HL-60/S4 (cell line): ENCODE data around the gene PHLPP1.

ENCODE experiments used
- in situ Hi-C: fragments of 300-500 bp; cut with MboI; formaldehyde crosslinking; loops from 2 replicates; pipeline ENCODE4 v1.14.3; 2022; ENCODE audit warnings: low sequenced_read_pairs

Gene PHLPP1

DNA sequence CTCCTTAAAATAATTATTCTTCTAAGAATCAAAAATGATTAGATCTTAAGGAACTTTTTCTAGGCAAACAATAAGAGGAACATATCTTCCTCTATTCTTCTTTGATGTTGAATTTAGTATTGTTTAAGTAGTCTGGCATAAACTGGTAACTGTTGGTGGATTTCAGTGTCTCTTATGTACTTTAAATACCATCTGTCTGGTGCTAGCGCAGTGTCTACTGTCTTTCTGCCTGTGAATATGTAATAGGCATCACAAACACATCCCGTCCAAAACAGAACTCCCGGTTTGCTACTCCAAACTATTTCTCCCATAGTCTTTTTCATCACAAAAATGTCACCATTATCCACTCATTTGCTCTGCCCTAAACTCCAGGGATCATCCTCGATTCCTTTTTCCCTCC lies 281.7 kb downstream of the PHLPP1 start:
- in situ Hi-C loops, result loop anchor here (25.0 kb wide), 2 partner anchors 360 to 560 kb away; no protein-coding TSS in a partner anchor

DNA sequence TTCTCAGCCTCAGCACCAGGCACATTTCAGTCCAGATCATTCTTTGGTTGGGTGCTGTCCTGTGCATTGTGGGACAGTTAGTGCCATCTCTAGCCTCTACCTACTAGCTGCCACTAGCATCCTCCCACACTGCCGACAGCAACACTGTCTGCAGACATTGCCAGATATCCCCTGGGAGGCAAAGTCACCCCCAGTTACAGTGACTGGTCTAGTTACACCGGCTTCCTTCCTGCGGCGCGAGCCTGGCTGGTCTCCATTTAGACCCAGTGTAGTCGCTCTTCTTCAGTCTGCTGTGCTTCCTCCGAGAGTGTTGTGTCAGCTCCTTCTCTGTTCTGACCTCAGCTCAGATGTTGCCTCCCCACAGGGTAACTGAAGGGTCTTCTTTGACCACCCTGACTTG lies 283.1 kb downstream of the PHLPP1 start:
- in situ Hi-C loops, result loop anchor here (25.0 kb wide), 2 partner anchors 361 to 561 kb away; no protein-coding TSS in a partner anchor

DNA sequence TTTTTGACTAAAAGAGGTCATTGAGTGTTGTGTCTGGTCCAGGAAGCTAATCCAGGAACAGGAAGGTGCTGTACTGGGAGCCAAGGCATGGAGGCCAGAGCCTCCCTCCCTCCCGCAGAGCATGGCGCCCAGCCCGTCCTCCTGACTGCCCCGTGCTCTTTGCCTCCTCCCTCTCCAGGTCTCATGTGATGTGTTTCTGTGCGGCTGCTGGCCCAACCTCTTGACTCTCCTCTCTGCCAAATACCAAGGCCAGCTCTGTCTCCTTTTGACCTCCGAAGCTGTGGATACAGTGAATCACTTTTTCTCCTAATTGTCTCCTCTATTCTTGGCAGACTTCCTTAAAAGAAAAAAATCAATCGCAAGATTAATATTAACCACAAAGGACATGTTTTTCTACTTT lies 284.1 kb downstream of the PHLPP1 start:
- in situ Hi-C loops, result loop anchor here (25.0 kb wide), 2 partner anchors 362 to 562 kb away; no protein-coding TSS in a partner anchor

DNA sequence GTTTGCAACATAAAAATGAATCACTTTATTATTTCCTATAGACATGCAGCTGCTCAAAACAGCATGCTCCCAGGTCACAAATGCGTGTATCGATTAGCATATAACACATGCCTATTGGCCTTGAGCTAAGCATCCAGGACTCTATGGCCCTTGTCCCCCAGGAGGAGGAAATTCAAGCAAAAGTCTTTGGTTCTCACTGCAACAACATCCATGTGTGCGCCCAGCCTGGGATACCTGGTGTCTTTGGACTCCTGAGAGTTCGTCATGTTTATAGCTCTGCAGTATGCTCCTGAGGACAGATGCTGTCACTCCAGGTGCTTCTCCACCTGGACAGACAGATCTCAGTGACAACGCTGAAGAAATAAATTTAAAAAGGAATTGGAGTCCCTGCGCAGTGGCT lies 284.6 kb downstream of the PHLPP1 start:
- in situ Hi-C loops, result loop anchor here (25.0 kb wide), 3 partner anchors 363 to 862 kb away; no protein-coding TSS in a partner anchor

DNA sequence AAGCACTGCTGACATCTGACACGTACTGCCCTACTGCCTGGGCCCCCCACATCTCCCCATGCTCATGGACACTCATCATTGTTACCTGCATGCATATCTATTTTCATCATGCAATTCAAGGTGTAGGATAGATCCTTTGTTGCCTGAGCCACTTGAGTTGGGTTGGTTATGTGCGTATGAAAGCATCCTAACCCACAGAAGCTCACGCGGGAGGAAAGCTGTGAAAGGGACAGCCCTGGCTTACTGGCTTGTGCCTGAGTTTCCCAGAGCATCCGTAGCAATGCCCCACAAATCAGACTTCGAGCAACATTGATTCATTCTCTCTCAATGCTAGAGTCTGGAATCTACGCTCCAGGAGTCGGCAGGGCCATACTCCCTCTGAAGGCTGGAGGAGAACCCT lies 285.5 kb downstream of the PHLPP1 start:
- in situ Hi-C loops, result loop anchor here (25.0 kb wide), 1 partner anchor 861 kb away; no protein-coding TSS in a partner anchor

DNA sequence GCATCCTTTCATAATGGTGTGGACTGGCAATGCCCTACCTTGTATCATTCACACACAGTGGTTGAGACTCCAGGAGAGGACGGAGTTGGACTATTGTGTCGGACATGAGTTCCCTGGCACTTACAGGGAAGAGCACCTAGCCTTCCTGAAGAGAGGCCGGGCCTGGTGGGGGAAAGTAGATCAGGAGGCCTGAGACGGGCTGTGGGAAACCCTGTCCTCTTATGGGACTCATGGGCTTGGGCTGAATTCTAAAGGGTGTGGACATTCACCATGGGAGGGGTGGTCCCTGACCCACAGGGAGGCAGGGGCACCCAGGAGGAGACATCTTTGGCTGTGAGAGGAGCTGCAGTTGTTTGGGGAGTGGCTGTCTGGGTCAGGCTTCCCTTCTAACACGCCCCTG lies 286.5 kb downstream of the PHLPP1 start:
- in situ Hi-C loops, result loop anchor here (25.0 kb wide), 1 partner anchor 860 kb away; no protein-coding TSS in a partner anchor

DNA sequence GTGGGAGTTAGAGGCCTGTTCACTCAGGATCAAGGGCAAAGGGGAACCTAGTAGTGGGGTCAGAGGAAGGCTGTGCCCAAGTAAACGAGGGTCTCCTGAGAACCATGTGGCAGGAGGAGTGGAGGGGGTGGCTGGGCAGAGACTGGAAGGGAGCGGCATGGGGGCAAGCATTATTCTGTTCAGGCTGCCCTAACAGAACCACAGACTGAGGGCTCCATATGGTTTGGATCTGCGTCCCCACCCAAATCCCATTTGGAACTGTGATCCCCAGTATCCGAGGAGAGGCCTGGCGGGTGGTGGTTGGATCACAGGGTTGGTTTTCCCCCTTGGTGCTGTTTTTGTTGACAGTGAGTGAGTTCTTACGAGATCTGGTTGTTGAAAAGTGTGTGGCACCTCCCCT lies 287.0 kb downstream of the PHLPP1 start:
- in situ Hi-C loops, result loop anchor here (25.0 kb wide), 1 partner anchor 860 kb away; no protein-coding TSS in a partner anchor

DNA sequence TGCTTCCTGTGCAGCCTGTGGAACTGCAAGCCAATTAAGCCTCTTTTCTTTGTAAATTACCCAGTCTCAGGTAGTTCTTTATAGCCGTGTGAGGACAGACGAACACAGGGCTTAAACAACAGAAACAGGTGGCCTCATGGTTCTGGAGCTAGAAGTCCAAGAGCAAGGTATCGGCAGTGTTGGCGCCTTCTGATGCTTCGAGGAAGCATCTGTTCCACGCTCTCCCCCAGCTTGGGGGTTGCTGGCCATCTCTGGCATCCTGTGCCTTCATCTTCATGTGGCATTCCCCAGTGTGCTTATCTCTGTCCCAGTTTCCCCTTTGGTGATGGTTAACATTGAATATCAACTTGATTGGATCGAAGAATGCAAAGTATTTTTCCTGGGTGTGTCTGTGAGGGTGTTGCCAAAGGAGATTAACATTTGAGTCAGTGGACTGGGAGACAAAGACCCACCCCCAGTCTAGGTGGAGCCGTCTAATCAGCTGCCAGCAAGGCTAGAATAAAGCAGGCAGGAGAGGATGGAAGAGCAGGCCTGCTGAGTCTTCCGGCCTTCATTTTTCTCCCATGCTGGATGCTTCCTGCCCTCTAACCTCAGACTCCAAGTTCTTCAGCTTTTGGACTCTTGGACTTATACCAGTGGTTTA lies 287.6 kb downstream of the PHLPP1 start:
- in situ Hi-C loops, result loop anchor here (25.0 kb wide), 1 partner anchor 859 kb away; no protein-coding TSS in a partner anchor

DNA sequence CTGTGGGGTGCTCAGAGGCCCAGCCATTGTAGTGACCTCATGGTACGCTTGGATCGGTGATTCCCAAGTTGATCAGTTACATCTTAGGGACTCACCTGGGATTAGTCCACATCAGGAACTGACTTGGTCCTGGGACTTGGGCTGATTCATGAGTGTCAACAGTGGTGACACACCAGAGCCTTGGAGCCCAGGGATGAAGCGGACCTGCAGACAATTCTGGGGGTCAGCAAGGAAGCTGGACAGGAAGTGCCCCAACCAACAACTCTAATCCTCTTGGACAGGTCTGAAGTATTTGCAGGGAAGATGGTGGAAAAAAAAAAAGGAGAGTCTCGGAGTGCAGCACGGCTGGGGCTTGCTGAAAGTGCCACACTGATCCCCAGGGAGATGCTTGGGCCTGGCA lies 288.6 kb downstream of the PHLPP1 start:
- in situ Hi-C loops, result loop anchor here (25.0 kb wide), 1 partner anchor 858 kb away; no protein-coding TSS in a partner anchor

DNA sequence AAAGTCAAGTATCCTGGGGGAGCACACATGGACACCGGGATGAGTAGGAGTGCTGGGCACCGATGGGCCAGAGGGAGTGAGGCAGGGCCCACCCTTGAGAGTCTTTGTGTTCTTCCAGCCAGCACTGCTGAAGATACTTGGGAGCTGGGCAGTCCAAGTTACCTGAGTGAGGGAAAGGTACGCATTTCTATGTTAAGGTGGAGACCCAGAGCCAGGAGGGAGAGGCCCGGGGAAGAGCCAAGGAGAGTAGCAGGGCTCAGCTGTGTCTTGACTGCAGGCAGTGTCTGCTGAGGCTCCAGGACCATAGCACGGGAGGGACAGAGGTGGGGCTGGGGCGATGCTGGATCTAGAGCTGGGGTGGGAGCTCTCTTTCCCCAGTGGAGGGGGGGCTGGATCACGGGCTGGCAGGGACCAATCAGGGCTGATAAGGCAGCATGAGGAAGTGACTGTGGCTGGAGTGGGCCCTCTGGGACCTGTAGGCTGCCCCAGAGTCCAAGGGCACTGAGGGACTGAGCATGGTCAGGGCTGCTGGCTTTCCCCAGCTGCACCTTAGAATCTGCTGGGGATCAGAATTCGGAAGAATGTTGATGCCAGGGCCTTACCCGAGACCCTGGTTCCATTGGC lies 289.2 kb downstream of the PHLPP1 start:
- in situ Hi-C loops, result loop anchor here (25.0 kb wide), 1 partner anchor 858 kb away; no protein-coding TSS in a partner anchor

DNA sequence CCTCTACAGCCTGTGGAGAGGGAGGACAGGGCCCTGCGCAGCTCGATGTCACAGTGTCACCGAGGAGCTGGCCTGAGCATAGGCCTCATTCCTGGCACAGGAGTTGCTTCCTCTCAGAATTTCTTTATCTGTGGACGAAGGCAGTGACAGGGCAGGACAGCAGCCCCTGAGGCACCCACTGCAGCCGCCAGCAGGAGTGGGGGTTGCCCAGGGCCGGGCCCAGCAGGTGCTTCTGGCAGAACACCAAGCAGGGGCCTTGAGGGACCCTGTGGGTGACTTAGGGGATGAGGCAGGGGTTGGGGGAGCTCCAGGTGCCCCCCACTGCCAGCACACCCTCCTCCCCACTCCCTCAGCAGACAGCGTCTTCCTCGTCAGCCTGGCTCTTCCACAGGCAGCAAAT lies 290.0 kb downstream of the PHLPP1 start:
- in situ Hi-C loops, result loop anchor here (25.0 kb wide), 1 partner anchor 857 kb away; no protein-coding TSS in a partner anchor

DNA sequence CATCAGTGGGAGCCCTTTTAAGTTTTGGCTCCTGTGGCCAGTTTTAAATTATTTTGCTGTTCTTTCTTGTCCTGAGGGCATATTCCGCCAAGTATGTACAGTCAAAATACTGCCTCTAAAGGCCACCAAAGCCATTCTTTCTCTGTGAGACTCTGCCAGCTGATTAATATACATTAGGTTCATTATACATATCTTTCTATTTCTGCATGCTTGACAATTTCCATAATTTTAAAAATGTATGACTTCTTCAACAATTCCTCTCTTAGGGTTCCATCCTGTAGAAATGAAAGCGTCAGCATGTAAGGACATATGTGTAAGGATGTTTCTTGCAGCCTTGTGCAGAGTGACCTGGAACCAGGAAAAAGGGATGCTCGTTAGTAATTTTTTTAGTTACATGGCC lies 291.9 kb downstream of the PHLPP1 start:
- in situ Hi-C loops, result loop anchor here (25.0 kb wide), 1 partner anchor 855 kb away; no protein-coding TSS in a partner anchor

DNA sequence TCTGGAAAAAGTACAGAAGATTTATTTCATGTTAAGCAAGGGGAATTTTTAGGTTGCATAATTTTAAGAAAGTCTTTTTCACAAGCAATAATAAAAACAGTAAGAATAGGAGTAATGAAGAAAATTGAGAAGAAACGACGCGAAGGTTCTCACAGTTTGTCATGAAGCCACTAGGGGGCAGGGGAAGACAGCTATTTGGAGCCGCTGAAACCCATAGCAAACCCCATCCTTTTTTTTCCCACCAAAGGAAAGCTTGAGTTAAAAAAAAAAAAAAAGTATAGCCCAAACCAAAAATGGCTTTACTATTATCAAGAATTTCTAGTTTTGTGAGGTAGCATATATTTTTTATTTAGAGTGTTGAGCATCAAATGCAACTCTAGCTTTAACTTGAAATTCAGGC lies 300.9 kb downstream of the PHLPP1 start:
- in situ Hi-C loops, result loop anchor here (5.0 to 25.0 kb wide), 3 partner anchors 316 to 846 kb away; no protein-coding TSS in a partner anchor

DNA sequence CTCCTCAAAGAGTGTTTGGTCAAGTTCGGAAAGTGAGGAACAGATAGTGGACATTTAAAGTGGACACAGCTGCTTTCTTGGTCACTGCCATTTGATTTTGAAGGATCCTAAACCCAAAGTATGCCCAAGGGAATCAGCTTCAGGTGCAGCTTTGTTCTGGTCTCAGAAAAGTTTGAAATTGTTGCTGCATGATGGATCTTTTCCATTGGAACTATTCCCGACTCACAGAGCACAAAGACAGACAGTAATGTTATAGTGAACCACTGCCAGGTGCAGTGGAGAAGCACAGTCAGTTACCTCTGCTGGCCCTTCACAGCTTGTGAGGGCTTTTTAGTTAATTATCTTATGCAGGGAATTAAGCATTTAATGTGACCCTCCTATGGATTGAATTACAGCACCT lies 301.7 kb downstream of the PHLPP1 start:
- in situ Hi-C loops, result loop anchor here (5.0 to 25.0 kb wide), 3 partner anchors 315 to 845 kb away; no protein-coding TSS in a partner anchor

DNA sequence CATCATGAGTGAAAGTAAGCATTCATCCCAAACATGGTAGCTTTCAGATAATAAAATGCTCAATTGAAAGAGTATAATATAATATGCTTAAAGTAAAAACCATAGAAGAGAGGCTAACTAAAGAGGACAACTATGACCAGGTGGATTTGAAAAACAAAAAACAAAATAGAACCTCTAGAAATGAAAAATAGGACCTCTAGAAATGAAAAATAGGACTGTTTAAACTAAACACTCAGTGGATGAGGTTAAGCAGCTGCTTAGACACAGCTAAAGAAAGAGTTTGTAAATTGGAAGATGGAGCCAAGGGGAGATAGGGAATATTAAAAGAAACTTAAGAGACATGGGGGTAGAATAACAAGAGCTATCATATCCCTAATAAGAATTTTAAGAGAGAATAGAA lies 302.6 kb downstream of the PHLPP1 start:
- in situ Hi-C loops, result loop anchor here (5.0 to 25.0 kb wide), 3 partner anchors 314 to 844 kb away; no protein-coding TSS in a partner anchor

DNA sequence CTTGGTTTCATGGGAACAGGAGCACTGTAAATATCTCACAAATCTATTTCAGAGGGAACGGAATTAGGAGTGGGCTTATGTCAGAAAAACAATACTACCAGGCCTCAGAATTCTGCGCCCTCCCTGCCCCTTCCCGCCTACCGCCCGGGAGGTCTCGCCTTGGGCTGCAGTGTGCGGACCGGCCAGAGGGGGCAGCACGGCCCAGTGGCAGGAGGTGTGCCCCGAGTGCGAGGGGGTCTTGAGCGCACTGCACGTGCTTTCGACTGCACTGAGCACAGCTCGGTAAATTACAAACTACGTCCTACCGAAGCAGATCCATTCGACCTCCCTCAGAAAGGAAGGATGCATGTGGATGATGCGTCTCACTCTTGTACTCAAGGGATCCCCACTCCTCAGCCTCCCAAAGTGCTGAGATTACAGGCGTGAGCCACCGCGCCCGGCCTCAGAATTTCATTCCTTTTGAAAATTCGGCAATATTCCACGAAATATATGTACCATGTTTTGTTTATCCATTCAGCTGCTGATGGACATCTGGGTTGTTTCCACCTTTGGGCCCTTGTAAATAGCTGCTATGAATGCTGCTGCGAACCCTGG lies 307.2 kb downstream of the PHLPP1 start:
- in situ Hi-C loops, result loop anchor here (25.0 kb wide), 1 partner anchor 840 kb away; no protein-coding TSS in a partner anchor

DNA sequence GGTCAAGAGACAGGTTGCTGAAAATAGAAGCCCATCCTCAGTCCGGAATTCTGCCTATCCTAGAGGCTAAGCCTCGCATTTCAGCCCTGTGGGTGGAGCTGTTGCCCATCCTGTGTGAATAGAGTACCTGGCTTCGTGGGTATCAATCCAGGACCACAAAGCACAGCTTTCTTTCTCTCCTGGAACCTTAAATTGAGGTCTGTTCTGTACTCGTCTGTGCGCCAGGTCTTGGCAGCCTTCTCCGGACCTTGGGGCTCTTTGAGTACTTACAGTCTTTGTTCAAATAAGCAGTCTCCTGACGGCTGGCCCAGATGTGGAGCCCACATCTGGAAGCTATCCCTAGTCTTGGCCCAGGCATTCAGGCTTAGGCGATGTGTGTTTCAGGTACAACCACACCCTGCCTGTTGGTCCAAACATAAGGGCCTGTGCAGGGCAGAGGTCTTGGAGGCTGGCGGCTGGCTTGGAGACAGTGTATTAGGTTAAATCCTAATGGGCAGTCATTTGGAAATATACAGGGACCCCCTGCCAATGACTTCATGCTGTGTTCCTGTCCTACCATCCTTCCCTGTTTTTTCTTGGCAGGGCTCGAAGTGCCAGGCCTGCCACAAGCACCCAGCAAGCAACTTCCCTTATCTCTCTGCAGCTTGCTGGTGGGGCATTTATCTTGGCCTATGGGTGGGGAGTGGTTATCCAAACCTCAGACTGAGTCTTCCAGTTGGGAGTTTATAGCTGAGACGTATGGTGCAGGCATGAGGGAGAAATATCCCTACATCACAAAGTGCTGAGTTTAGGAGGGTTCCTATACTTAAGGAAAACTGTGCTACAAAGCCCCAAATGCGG lies 310.1 kb downstream of the PHLPP1 start:
- in situ Hi-C loops, result no loop called here

DNA sequence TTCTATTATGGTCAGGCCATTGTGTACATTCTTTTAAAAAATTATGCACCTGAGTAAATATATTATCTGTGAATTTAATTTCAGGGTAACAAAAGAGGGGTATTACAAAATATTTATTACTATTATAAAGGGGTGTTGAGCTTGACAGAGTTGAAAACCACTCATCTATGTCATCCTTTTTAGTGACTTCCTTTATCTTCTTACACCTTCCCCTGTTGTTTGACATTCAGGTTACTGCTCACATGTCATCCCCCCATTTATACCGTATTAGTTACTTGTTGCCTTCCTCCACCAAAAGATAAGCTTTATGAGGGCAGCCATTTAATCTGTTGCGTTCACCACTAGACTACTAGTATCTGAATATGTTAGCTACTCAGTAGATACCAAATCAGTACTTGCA lies 313.0 kb downstream of the PHLPP1 start:
- in situ Hi-C loops, result no loop called here
